HG02970 (cell line): Measurements from ENCODE around the gene PLCB3.
A peak's percentile ranks its signal among the peaks of the same experiment; 100 is the strongest.

ENCODE experiments used
- ATAC-seq: cut with Tn5 transposase; IDR thresholded peaks from one replicate; pipeline ENCODE4 v1.9.1; 2021; ENCODE audit warnings: mild to moderate bottlenecking, moderate library complexity, moderate number of reproducible peaks; ENCODE audit not compliant: unreplicated experiment, low FRiP score

PLCB3 gene

GRCh38 chr11:64284048-64284961, 33.0 kb downstream of the PLCB3 start, which contains the start of gene BAD:
Gene BAD (minus strand): TSS chr11:64284665. CDS start chr11:64284368, 297 bp downstream.
- ATAC-seq = peak; percentile 39

- ATAC-seq = peak; percentile 70
Observed at GRCh38 chr11:64284962-64285884, 33.9 kb downstream of the PLCB3 start, which contains the start of gene GPR137. Gene GPR137 (plus strand): TSS chr11:64285848. CDS start chr11:64286525, 677 bp downstream.

GRCh38 chr11:64285885-64286800, 34.8 kb downstream of the PLCB3 start:
- no peak for ATAC-seq

- ATAC-seq = no peak
Observed at GRCh38 chr11:64286801-64287159, 35.5 kb downstream of the PLCB3 start.

GRCh38 chr11:64287676-64288352, 36.5 kb downstream of the PLCB3 start:
- ATAC-seq = no peak

- ATAC-seq = no peak
Observed at GRCh38 chr11:64288353-64288750, 37.0 kb downstream of the PLCB3 start.

GRCh38 chr11:64289002-64289564, 37.8 kb downstream of the PLCB3 start:
- no peak for ATAC-seq

- ATAC-seq = no peak
Observed at GRCh38 chr11:64290352-64291261, 39.3 kb downstream of the PLCB3 start.

- ATAC-seq = no peak
Observed at GRCh38 chr11:64291262-64291751, 40.0 kb downstream of the PLCB3 start, which contains the start of gene KCNK4. Gene KCNK4 (plus strand): TSS chr11:64291302. CDS start chr11:64293019, 1,717 bp downstream.

- ATAC-seq = no peak
Observed at GRCh38 chr11:64291752-64292459, 40.6 kb downstream of the PLCB3 start.

- no peak for ATAC-seq
Observed at GRCh38 chr11:64292460-64293254, 41.3 kb downstream of the PLCB3 start.

- ATAC-seq = no peak
Observed at GRCh38 chr11:64294774-64295173, 43.4 kb downstream of the PLCB3 start.

- no peak for ATAC-seq
Observed at GRCh38 chr11:64295760-64296159, 44.4 kb downstream of the PLCB3 start.

- ATAC-seq = no peak
Observed at GRCh38 chr11:64296236-64296635, 44.9 kb downstream of the PLCB3 start.

GRCh38 chr11:64296830-64297698, 45.7 kb downstream of the PLCB3 start:
- ATAC-seq = no peak
